GM18868 (cell line): ENCODE results near the gene FAF2.
"Not testable (repeated sequence)": the region's sequence is repeated elsewhere in the genome, so short reads cannot be mapped to it uniquely, and the experiment has no call there.

Source experiments
- ATAC-seq: cut with Tn5 transposase; IDR thresholded peaks from one replicate; pipeline ENCODE4 v1.9.1; 2021; ENCODE audit warnings: mild to moderate bottlenecking, moderate library complexity; ENCODE audit not compliant: unreplicated experiment

The FAF2 gene

GRCh38 chr5:176454724-176455394, 6.7 kb downstream of the FAF2 start:
- no peak for ATAC-seq

GRCh38 chr5:176458904-176459561, 10.8 kb downstream of the FAF2 start:
- ATAC-seq = no peak

- no peak for ATAC-seq
Observed at GRCh38 chr5:176461349-176461748, 13.2 kb downstream of the FAF2 start.

GRCh38 chr5:176463113-176463764, 15.1 kb downstream of the FAF2 start:
- no peak for ATAC-seq

GRCh38 chr5:176466245-176466871, 18.2 kb downstream of the FAF2 start:
- ATAC-seq = no peak

- ATAC-seq = no peak
Observed at GRCh38 chr5:176469296-176469695, 21.1 kb downstream of the FAF2 start.

- no peak for ATAC-seq
Observed at GRCh38 chr5:176470539-176470938, 22.4 kb downstream of the FAF2 start.

GRCh38 chr5:176471098-176471497, 22.9 kb downstream of the FAF2 start:
- ATAC-seq = no peak

- no peak for ATAC-seq
Observed at GRCh38 chr5:176473335-176474006, 25.3 kb downstream of the FAF2 start.

- no peak for ATAC-seq
Observed at GRCh38 chr5:176474476-176474875, 26.3 kb downstream of the FAF2 start.

- ATAC-seq = no peak
Observed at GRCh38 chr5:176481711-176482110, 33.5 kb downstream of the FAF2 start.

- ATAC-seq = no peak
Observed at GRCh38 chr5:176485176-176485575, 37.0 kb downstream of the FAF2 start.

- no peak for ATAC-seq
Observed at GRCh38 chr5:176486189-176486757, 38.1 kb downstream of the FAF2 start.

GRCh38 chr5:176487160-176487559, 39.0 kb downstream of the FAF2 start:
- ATAC-seq = not testable (repeated sequence)

- ATAC-seq = no peak
Observed at GRCh38 chr5:176489077-176489476, 40.9 kb downstream of the FAF2 start.

GRCh38 chr5:176490301-176490700, 42.1 kb downstream of the FAF2 start:
- ATAC-seq = no peak

- ATAC-seq = no peak
Observed at GRCh38 chr5:176491101-176491502, 42.9 kb downstream of the FAF2 start.

GRCh38 chr5:176491901-176492300, 43.7 kb downstream of the FAF2 start:
- no peak for ATAC-seq

- ATAC-seq = no peak
Observed at GRCh38 chr5:176492431-176492830, 44.2 kb downstream of the FAF2 start.

GRCh38 chr5:176497852-176498251, 49.7 kb downstream of the FAF2 start:
- no peak for ATAC-seq

- ATAC-seq = no peak
Observed at GRCh38 chr5:176499273-176499672, 51.1 kb downstream of the FAF2 start.
